CD4-positive, alpha-beta memory T cell (primary cell): ENCODE results near the gene LGR6. TPM values are rescaled to one million over a fixed set of nuclear protein-coding genes. Genes with fewer than 3 reads are reported as not detected.
A peak's percentile ranks its signal among the peaks of the same experiment; 100 is the strongest.
"Not testable (repeated sequence)": the region's sequence is repeated elsewhere in the genome, so short reads cannot be mapped to it uniquely, and the experiment has no call there.

Source experiments
- CTCF ChIA-PET: fragments of 350-600 bp; sonication (Branson Sonifier 250); formaldehyde crosslinking; loops from one replicate; lab custom pipeline; 2021; ENCODE audit warnings: inconsistent platforms; ENCODE audit not compliant: partially characterized antibody; lab: Charles Lee
- POLR2A ChIA-PET: fragments of 350-600 bp; sonication (Branson Sonifier 250); formaldehyde crosslinking; loops from one replicate; lab custom pipeline; 2021; ENCODE audit not compliant: partially characterized antibody; lab: Charles Lee
- DNase-seq, 5 donors: peaks; one replicate each; pipeline versions ENCODE4 v3.0.0 to v3.0.0-alpha.2; 2020 to 2022; ENCODE audit warnings: mixed read lengths in 1 of 5
- H3K27ac ChIP-seq: one replicate; pipeline ENCODE4 v1.7.0; 2013; ENCODE audit warnings: low read depth, low read length
- H3K27me3 ChIP-seq: 2 replicates; pipeline ENCODE4 v1.7.0; 2013; ENCODE audit warnings: mild to moderate bottlenecking, low read length, moderate library complexity; ENCODE audit not compliant: insufficient read depth
- H3K36me3 ChIP-seq: 2 replicates; pipeline ENCODE4 v1.7.0; 2013; ENCODE audit warnings: mild to moderate bottlenecking, low read length, moderate library complexity; ENCODE audit not compliant: insufficient read depth
- H3K4me1 ChIP-seq: 2 replicates; pipeline ENCODE4 v1.7.0; 2013; ENCODE audit warnings: mild to moderate bottlenecking, low read length, moderate library complexity; ENCODE audit not compliant: insufficient read depth
- H3K4me3 ChIP-seq, 2 donors: one replicate each; pipeline ENCODE4 v1.7.0; 2013; ENCODE audit warnings: low read length in 2 of 2, mild to moderate bottlenecking in 1 of 2
- H3K9me3 ChIP-seq, 2 donors: one replicate each; pipeline ENCODE4 v1.7.0; 2013; ENCODE audit warnings: low read length in 2 of 2, control low read depth in 1 of 2; ENCODE audit not compliant: control insufficient read depth in 1 of 2
- H3K27ac Mint-ChIP-seq, 7 donors: one replicate each; pipeline ENCODE4 v1.8.0; 2020 to 2021; ENCODE audit warnings: mixed read lengths in 7 of 7, mild to moderate bottlenecking in 6 of 7, inconsistent platforms in 3 of 7, moderate library complexity in 3 of 7
- H3K27me3 Mint-ChIP-seq, 2 donors: one replicate each; pipeline ENCODE4 v1.8.0; 2020 to 2021; ENCODE audit warnings: mixed read lengths in 2 of 2
- H3K36me3 Mint-ChIP-seq, 2 donors: one replicate each; pipeline ENCODE4 v1.8.0; 2020 to 2021; ENCODE audit warnings: mixed read lengths in 2 of 2, inconsistent platforms in 1 of 2, mild to moderate bottlenecking in 1 of 2
- H3K4me1 Mint-ChIP-seq, 4 donors: one replicate each; pipeline ENCODE4 v1.8.0; 2020 to 2021; ENCODE audit warnings: mixed read lengths in 4 of 4, mild to moderate bottlenecking in 1 of 4
- H3K4me3 Mint-ChIP-seq, 8 donors: one replicate each; pipeline ENCODE4 v1.8.0; 2020 to 2021; ENCODE audit warnings: mixed read lengths in 8 of 8, mild to moderate bottlenecking in 7 of 8, moderate library complexity in 6 of 8, inconsistent platforms in 3 of 8
- H3K9me3 Mint-ChIP-seq, 8 donors: one replicate each; pipeline ENCODE4 v1.8.0; 2020 to 2021; ENCODE audit warnings: mixed read lengths in 8 of 8, mild to moderate bottlenecking in 5 of 8, inconsistent platforms in 3 of 8, moderate library complexity in 1 of 8
- intact Hi-C: fragments of 100-400 bp; cut with micrococcal nuclease; formaldehyde crosslinking; loops from one replicate; pipeline ENCODE4 v1.15.1; 2023
- polyA plus RNA-seq, 2 donors: library from polyadenylated mRNA; unstranded; fragments of 300-500 nt; fragmentation: Illumina TruSeq; gene quantifications; one replicate each; pipeline ENCODE4 v1.2.3, GENCODE V29; 2021
- total RNA-seq, 2 experiments: library from RNA; stranded (reverse); gene quantifications; one replicate each; pipeline ENCODE4 v1.2.3, GENCODE V29; 2021

Gene LGR6, protein sequence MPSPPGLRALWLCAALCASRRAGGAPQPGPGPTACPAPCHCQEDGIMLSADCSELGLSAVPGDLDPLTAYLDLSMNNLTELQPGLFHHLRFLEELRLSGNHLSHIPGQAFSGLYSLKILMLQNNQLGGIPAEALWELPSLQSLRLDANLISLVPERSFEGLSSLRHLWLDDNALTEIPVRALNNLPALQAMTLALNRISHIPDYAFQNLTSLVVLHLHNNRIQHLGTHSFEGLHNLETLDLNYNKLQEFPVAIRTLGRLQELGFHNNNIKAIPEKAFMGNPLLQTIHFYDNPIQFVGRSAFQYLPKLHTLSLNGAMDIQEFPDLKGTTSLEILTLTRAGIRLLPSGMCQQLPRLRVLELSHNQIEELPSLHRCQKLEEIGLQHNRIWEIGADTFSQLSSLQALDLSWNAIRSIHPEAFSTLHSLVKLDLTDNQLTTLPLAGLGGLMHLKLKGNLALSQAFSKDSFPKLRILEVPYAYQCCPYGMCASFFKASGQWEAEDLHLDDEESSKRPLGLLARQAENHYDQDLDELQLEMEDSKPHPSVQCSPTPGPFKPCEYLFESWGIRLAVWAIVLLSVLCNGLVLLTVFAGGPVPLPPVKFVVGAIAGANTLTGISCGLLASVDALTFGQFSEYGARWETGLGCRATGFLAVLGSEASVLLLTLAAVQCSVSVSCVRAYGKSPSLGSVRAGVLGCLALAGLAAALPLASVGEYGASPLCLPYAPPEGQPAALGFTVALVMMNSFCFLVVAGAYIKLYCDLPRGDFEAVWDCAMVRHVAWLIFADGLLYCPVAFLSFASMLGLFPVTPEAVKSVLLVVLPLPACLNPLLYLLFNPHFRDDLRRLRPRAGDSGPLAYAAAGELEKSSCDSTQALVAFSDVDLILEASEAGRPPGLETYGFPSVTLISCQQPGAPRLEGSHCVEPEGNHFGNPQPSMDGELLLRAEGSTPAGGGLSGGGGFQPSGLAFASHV
- under 1 TPM in 1 of 2 experiments, not detected in 1; 0.17 TPM for total RNA-seq
- under 1 TPM; 0.16 to 0.33 TPM for polyA plus RNA-seq

DNA sequence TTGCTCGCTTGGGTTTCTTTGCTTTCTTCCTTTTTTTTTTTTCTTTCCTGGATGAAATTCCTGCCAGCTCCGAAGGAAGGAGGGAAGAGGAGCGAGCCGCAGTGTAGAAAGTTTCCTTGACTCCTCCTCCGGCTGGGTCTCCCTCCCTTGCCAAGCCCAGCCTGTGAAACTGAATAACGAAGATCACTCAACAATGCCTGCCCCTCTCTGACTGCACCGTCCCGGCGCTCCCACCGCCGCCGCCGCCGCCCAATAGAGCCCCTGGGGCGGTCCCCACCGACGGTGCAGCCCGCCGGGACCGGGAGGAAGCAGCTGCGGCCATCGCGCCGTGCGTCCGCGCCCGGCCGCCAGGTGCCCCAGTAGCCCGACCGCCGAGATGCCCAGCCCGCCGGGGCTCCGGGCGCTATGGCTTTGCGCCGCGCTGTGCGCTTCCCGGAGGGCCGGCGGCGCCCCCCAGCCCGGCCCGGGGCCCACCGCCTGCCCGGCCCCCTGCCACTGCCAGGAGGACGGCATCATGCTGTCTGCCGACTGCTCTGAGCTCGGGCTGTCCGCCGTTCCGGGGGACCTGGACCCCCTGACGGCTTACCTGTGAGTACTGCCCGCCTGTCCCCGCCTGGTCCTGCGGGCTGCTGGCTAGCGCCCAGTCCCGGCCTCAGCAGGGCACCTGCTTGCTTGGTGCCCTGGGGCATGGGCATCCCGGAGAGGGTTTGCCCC, at the start of gene LGR6:
LGR6 (plus strand) TSS at position 186 of the 714 bp plus-strand sequence; CDS start at position 377, 191 bp downstream.
- intact Hi-C loops = loop anchor here (1.0 kb wide), 2 partner anchors 122 to 526 kb away; no protein-coding TSS in a partner anchor
- no peak for DNase-seq
- H3K4me1 ChIP-seq = peaks cover 6% of the 10 kb centered on the region

DNA sequence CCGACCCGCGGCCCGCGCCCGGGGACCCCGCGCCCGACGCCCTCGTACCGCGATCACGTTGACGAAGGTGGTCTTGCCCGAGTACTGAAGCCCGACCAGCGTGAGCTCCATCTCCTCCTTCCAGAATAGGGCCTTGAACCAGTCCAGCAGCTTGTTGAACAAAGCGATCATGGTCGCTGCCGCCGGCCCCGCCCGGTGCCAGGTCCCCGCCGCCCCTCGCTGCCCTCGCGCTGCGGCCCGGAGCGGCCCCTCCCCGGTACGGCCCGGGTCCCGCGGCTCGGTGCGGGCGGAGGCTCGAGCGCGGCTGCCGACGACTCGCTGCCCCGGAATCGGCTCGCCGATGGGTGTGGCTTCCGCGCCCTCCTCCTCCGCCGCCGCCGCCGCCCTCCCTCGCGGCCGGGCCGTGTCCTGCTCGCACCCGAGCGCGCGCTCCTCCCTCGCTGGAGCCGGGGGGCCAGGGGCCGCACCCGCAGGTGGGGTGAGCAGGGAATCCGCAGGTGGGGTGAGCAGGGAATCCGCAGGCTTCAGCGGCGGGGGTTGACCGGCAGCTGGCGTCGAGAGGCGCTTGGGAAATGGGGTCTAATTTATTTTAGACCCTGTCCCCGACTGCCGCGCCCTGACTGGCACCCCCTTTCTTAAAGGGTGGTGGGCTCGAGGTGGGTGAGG, 49.1 kb upstream of the LGR6 start, which contains the start of gene ARL8A:
ARL8A (minus strand) TSS at position 336 of the 666 bp plus-strand sequence; CDS start at position 171, 165 bp downstream.
- DNase-seq = peak; percentile 61 to 71 (median 66)
- H3K4me1 Mint-ChIP-seq = peaks cover 23 to 53% (median 35%) of the 10 kb centered on the region in 4 donors
- H3K4me3 Mint-ChIP-seq = peak within 1 kb of the TSS; percentile 92 to 98 (median 96)
- intact Hi-C loops = loop anchor here (1.0 kb wide), 2 partner anchors 9 to 16 kb away; partner anchors contain the start of gene PTPN7
- Histone ChIP-seq H3K27ac (peak within 1 kb of the TSS; percentile 80), H3K4me3 (peak within 1 kb of the TSS; percentile 62 to 94), H3K36me3 (peaks cover 19% of the 10 kb centered on the region), H3K9me3 (no peaks in the 10 kb centered on the region), H3K4me1 (peaks cover 41% of the 10 kb centered on the region), H3K27me3 (no peaks in the 10 kb centered on the region)
- H3K27me3 Mint-ChIP-seq = no peaks in the 10 kb centered on the region
- POLR2A ChIA-PET = interaction anchor here (0.6 to 9.2 kb wide), 5 partner anchors 9 to 161 kb away, joined by 3 to 164 read pairs (median 7); partner anchors contain the start of gene PTPN7
- peaks cover 0 to 1% (median 0%) of the 10 kb centered on the region in 8 donors for H3K9me3 Mint-ChIP-seq
- CTCF ChIA-PET = interaction anchor here (0.7 to 3.9 kb wide), 3 partner anchors 11 to 19 kb away, joined by 3 to 15 read pairs (median 3); partner anchors contain the start of gene PTPN7
- H3K36me3 Mint-ChIP-seq = peaks cover 8 to 35% of the 10 kb centered on the region in 2 donors
- H3K27ac Mint-ChIP-seq = peak within 1 kb of the TSS; percentile 86 to 97 (median 96)

More for the DNA sequence above, at the start of gene LGR6:
- Histone ChIP-seq H3K27me3 (peaks cover 14% of the 10 kb centered on the region), H3K4me3 (no peak within 1 kb of the TSS), H3K36me3 (no peaks in the 10 kb centered on the region), H3K9me3 (no peaks in the 10 kb centered on the region), H3K27ac (no peak within 1 kb of the TSS)
- no peaks in the 10 kb centered on the region for H3K9me3 Mint-ChIP-seq
- peak within 1 kb of the TSS in 5 of 8 donors; percentile 15 to 54 (median 33) for H3K4me3 Mint-ChIP-seq
- ChIA-PET CTCF (interaction anchor here (0.8 to 4.4 kb wide), 22 partner anchors 9 to 525 kb away, joined by 3 to 52 read pairs (median 5); partner anchors contain the start of gene UBE2T), POLR2A (no interaction called here)
- no peak within 1 kb of the TSS for H3K27ac Mint-ChIP-seq
- H3K36me3 Mint-ChIP-seq = no peaks in the 10 kb centered on the region
- peaks cover 9 to 24% of the 10 kb centered on the region in 2 donors for H3K27me3 Mint-ChIP-seq
- H3K4me1 Mint-ChIP-seq = peaks cover 4 to 13% (median 6%) of the 10 kb centered on the region in 4 donors

DNA sequence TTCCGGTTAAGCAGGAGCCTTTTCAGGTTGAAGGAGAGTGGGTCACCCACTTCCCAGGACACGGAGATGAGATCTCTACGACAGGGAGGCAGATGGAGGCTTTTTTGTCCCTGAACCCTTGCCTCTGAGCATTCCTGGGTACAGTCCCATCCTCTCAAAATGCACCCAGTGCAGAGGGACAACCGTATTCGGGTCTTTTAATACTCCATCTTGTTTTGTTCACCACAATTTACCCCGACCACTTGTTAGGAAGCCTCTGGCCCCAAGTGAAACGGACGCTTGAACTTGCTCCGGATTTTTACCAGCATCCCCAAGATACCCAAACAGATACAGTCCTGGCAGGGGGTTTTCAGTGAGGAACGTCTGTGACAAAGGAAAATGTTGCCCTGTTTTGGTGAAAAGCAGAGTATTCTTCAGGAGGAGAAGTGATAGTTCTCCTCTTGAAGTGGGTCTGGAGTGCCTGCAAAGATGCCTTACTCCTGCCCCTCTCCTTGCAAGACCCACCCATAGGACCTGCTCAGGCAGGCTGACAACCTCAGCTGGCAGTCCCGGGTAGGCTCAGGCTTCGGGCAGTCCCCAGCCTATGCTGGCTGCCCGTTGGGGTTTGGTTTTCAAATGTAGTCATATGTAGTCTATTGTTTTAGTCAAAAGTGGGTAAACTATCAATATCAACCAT, 48.4 kb upstream of the LGR6 start:
- Histone ChIP-seq H3K4me3 (peak overlapping the region; percentile 27 to 94), H3K27me3 (no peaks in the 10 kb centered on the region), H3K4me1 (peaks cover 41% of the 10 kb centered on the region), H3K9me3 (no peaks in the 10 kb centered on the region), H3K27ac (peak overlapping the region; percentile 80), H3K36me3 (peaks cover 23% of the 10 kb centered on the region)
- Mint-ChIP-seq H3K9me3 (peaks cover 0 to 1% (median 0%) of the 10 kb centered on the region in 8 donors), H3K4me1 (peaks cover 23 to 53% (median 33%) of the 10 kb centered on the region in 4 donors), H3K36me3 (peaks cover 8 to 38% of the 10 kb centered on the region in 2 donors), H3K4me3 (peak overlapping the region; percentile 87 to 93 (median 91)), H3K27ac (peak overlapping the region; percentile 86 to 96 (median 93)), H3K27me3 (no peaks in the 10 kb centered on the region)
- DNase-seq = peak in 2 of 5 donors; percentile 25 to 51
- POLR2A ChIA-PET = interaction anchor here (0.6 to 9.2 kb wide), 3 partner anchors 14 to 161 kb away, joined by 3 to 164 read pairs (median 10); partner anchors contain the start of gene PTPN7
- CTCF ChIA-PET = interaction anchor here (1.0 to 3.9 kb wide), 7 partner anchors 10 to 45 kb away, joined by 3 to 15 read pairs (median 6); partner anchors contain the start of gene PTPN7
- intact Hi-C loops = no loop called here

DNA sequence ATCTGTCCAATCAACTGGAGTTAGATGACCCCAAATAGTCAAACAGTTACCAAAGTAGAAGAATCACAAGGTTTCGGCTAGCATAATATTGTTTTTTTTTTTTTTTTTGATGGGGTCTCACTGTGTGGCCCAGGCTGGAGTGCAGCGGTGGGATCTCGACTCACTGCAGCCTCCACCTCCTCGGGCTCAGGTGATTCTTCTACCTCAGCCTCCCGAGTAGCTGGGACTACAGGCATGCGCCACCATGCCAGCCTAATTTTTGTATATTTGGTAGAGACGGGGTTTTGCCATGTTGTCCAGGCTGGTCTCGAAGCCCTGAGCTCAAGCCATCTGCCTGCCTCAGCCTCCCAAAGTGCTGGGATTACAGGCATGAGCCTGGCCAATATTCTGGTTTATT, 47.9 kb upstream of the LGR6 start:
- DNase-seq, intact Hi-C loops, H3K27me3 ChIP-seq, H3K4me3 ChIP-seq, H3K27me3 Mint-ChIP-seq, H3K9me3 Mint-ChIP-seq, H3K9me3 ChIP-seq: not testable (repeated sequence)
- Histone ChIP-seq H3K36me3 (peaks cover 28% of the 10 kb centered on the region), H3K27ac (peak overlapping the region; percentile 80), H3K4me1 (peaks cover 36% of the 10 kb centered on the region)
- H3K36me3 Mint-ChIP-seq = peaks cover 10 to 44% of the 10 kb centered on the region in 2 donors
- ChIA-PET CTCF (interaction anchor here (1.0 to 2.7 kb wide), 6 partner anchors 9 to 45 kb away, joined by 3 to 14 read pairs (median 6); partner anchors contain the start of gene PTPN7), POLR2A (interaction anchor here (3.4 to 9.2 kb wide), 2 partner anchors 13 to 20 kb away, joined by 10 to 164 read pairs; partner anchors contain the start of gene PTPN7)
- peak overlapping the region; percentile 87 to 93 (median 91) for H3K4me3 Mint-ChIP-seq
- peaks cover 24 to 50% (median 32%) of the 10 kb centered on the region in 4 donors for H3K4me1 Mint-ChIP-seq
- peak overlapping the region; percentile 86 to 96 (median 93) for H3K27ac Mint-ChIP-seq

DNA sequence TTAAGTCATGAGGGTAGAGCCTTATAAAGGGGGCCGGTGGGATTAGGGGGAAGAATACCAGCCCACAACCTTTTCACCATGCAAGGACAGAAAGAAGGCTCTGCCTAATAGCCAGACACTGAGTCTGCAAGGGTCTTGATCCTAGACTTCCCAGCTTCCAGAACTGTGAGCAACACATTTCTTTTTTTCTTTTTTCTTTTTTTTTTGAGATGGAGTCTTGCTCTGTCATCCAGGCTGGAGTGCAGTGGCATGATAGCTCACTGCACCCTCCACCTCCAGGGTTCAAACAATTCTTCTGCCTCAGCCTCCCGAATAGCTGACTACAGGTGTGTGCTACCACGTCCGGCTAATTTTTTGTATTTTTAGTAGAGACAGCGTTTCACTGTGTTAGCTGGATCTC, 47.3 kb upstream of the LGR6 start:
- H3K9me3 Mint-ChIP-seq = peaks cover 0 to 1% (median 0%) of the 10 kb centered on the region in 8 donors
- peak overlapping the region; percentile 6 to 96 (median 70) for H3K27ac Mint-ChIP-seq
- ChIA-PET POLR2A (interaction anchor here (9.2 kb wide), 1 partner anchor 12 kb away, joined by 164 read pairs; the partner anchor contains the start of gene PTPN7), CTCF (interaction anchor here (1.0 to 2.7 kb wide), 6 partner anchors 9 to 44 kb away, joined by 3 to 14 read pairs (median 6); partner anchors contain the start of gene PTPN7)
- peaks cover 24 to 44% (median 33%) of the 10 kb centered on the region in 4 donors for H3K4me1 Mint-ChIP-seq
- Histone ChIP-seq H3K27me3 (no peaks in the 10 kb centered on the region), H3K4me3 (no peak overlapping the region), H3K27ac (no peak overlapping the region), H3K9me3 (no peaks in the 10 kb centered on the region), H3K4me1 (peaks cover 31% of the 10 kb centered on the region), H3K36me3 (peaks cover 33% of the 10 kb centered on the region)
- peak overlapping the region in 5 of 8 donors; percentile 20 to 90 (median 51) for H3K4me3 Mint-ChIP-seq
- peaks cover 16 to 49% of the 10 kb centered on the region in 2 donors for H3K36me3 Mint-ChIP-seq
- no peak for DNase-seq
- intact Hi-C loops = no loop called here
- H3K27me3 Mint-ChIP-seq = no peaks in the 10 kb centered on the region
